Sigmoid colon (tissue), 4 donors: ENCODE data around the gene UCHL3.

Source experiments
- CTCF ChIP-seq, 4 experiments: fragments of 450-650 bp in 3 of 4; fragments of 200-600 bp in 1 of 4; IDR thresholded peaks; one replicate each; pipeline ENCODE4 v1.5.1; 2016 to 2019; ENCODE audit warnings: antibody characterized with exemption in 4 of 4, mild to moderate bottlenecking in 3 of 4, moderate library complexity in 2 of 4
- POLR2A ChIP-seq, 2 donors: fragments of 450-650 bp; IDR thresholded peaks; one replicate each; pipeline ENCODE4 v1.6.1; 2016; ENCODE audit warnings: antibody characterized with exemption in 2 of 2, mild to moderate bottlenecking in 2 of 2, moderate library complexity in 2 of 2
- POLR2AphosphoS5 ChIP-seq, 4 donors: sonication (generic); formaldehyde crosslinking; IDR thresholded peaks; one replicate each; pipeline ENCODE4 v1.6.1; 2017; ENCODE audit warnings: antibody characterized with exemption in 4 of 4

GRCh38 chr13:75508002-75508548 is 41.5 kb upstream of the UCHL3 start:
- TF ChIP-seq CTCF (IDR thresholded peaks at IDR 0.05), result no peak
- no peak for TF ChIP-seq POLR2A (IDR thresholded peaks at IDR 0.05)
- TF ChIP-seq POLR2AphosphoS5 (IDR thresholded peaks at IDR 0.05), result no peak
